Glutamatergic neuron (in vitro differentiated cells): ENCODE measurements around the gene NR6A1. TPM values are rescaled to one million over a fixed set of nuclear protein-coding genes. Genes with fewer than 3 reads are reported as not detected.

Experiments used
- DNase-seq: peaks from one replicate; pipeline ENCODE4 v3.0.0; 2022
- H3K27ac Mint-ChIP-seq: one replicate; pipeline ENCODE4 v1.8.0; 2020; ENCODE audit warnings: mild to moderate bottlenecking, mixed read lengths, inconsistent platforms; ENCODE audit not compliant: unreplicated experiment
- H3K27me3 Mint-ChIP-seq: one replicate; pipeline ENCODE4 v1.8.0; 2020; ENCODE audit warnings: mild to moderate bottlenecking, moderate library complexity, mixed read lengths, inconsistent platforms; ENCODE audit not compliant: unreplicated experiment
- H3K36me3 Mint-ChIP-seq: one replicate; pipeline ENCODE4 v1.8.0; 2020; ENCODE audit warnings: mild to moderate bottlenecking, mixed read lengths, inconsistent platforms; ENCODE audit not compliant: unreplicated experiment
- H3K4me1 Mint-ChIP-seq: one replicate; pipeline ENCODE4 v1.8.0; 2020; ENCODE audit warnings: mild to moderate bottlenecking, low read depth, mixed read lengths, inconsistent platforms; ENCODE audit not compliant: unreplicated experiment
- H3K4me3 Mint-ChIP-seq: one replicate; pipeline ENCODE4 v1.8.0; 2020; ENCODE audit warnings: mild to moderate bottlenecking, mixed read lengths, inconsistent platforms; ENCODE audit not compliant: unreplicated experiment
- H3K9me3 Mint-ChIP-seq: one replicate; pipeline ENCODE4 v1.8.0; 2020; ENCODE audit warnings: mild to moderate bottlenecking, moderate library complexity, mixed read lengths, inconsistent platforms; ENCODE audit not compliant: unreplicated experiment
- total RNA-seq: library from RNA; stranded (reverse); fragmentation: NEBNext Ultra II Directional; extraction: Animal tissue kit (Norgen Biotek cat#: 25700); gene quantifications from one replicate; pipeline ENCODE4 v1.2.1, GENCODE V29; 2021; ENCODE audit not compliant: unreplicated experiment
- TF ChIP-seq, protein P1 (sequence below): fragments of 200-600 bp; sonication (generic); IDR thresholded peaks from one replicate; pipeline ENCODE4 v1.5.0; 2021; ENCODE audit not compliant: partially characterized antibody, unreplicated experiment

Gene NR6A1
- total RNA-seq, 1 donor from 2014 or later = 51.0 TPM

DNA sequence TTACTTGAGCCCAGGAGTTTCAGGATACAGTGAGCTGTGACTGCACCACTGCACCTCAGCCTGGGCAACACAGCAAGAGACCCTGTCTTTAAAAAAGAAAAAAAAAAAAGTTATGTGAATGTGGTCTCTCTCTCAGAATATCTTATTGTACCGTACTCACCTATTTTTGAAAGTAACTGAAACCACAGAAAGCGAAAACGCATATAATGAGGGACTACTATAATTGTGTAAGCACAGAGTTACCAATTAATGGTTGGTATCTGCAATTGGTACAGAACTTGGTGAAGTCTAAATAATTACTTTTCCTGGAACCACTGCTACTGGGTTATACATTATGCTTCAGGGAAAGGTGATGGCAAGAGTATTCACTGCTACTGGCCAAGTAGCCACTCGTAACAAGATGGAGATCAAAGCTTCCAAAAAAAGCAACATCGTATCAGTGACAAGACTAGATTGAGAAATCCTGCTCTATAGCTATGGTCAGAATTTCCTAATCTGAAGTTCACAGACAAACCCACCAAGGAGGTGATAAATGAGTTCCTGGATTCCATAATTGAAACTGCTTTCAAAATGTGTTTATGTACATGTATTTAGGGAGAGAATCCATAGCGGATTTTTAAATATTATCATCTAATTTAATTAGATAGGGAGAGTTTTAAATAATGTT lies 82.7 kb downstream of the NR6A1 start:
- TF ChIP-seq, protein P1, sequence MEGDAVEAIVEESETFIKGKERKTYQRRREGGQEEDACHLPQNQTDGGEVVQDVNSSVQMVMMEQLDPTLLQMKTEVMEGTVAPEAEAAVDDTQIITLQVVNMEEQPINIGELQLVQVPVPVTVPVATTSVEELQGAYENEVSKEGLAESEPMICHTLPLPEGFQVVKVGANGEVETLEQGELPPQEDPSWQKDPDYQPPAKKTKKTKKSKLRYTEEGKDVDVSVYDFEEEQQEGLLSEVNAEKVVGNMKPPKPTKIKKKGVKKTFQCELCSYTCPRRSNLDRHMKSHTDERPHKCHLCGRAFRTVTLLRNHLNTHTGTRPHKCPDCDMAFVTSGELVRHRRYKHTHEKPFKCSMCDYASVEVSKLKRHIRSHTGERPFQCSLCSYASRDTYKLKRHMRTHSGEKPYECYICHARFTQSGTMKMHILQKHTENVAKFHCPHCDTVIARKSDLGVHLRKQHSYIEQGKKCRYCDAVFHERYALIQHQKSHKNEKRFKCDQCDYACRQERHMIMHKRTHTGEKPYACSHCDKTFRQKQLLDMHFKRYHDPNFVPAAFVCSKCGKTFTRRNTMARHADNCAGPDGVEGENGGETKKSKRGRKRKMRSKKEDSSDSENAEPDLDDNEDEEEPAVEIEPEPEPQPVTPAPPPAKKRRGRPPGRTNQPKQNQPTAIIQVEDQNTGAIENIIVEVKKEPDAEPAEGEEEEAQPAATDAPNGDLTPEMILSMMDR = no peak
- Mint-ChIP-seq H3K9me3 (no peaks in the 10 kb centered on the region), H3K36me3 (no peaks in the 10 kb centered on the region), H3K27ac (no peak overlapping the region), H3K4me1 (no peaks in the 10 kb centered on the region), H3K27me3 (no peaks in the 10 kb centered on the region), H3K4me3 (no peak overlapping the region)
- no peak for DNase-seq

DNA sequence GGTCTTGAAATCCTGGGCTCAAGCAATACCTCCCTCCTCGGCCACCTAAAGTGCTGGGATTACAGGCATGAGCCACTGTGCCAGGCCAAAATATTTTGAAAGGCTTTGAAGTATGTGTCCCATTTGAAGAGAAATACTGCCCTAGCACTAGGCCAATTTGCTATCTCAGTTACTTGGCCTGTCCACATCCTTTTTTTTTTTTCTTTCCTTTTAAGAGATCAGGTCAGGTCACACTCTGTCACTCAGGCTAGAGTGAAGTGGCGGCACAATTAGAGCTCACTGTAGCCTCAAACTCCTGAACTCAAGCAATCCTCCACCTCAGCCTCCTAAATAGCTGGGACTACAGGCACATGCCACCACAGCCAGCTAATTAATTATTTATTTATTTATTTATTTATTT lies 84.2 kb downstream of the NR6A1 start:
- Mint-ChIP-seq H3K9me3 (no peaks in the 10 kb centered on the region), H3K4me3 (no peak overlapping the region), H3K36me3 (no peaks in the 10 kb centered on the region), H3K4me1 (no peaks in the 10 kb centered on the region), H3K27ac (no peak overlapping the region), H3K27me3 (no peaks in the 10 kb centered on the region)
- TF ChIP-seq, protein P1 = no peak
- no peak for DNase-seq

DNA sequence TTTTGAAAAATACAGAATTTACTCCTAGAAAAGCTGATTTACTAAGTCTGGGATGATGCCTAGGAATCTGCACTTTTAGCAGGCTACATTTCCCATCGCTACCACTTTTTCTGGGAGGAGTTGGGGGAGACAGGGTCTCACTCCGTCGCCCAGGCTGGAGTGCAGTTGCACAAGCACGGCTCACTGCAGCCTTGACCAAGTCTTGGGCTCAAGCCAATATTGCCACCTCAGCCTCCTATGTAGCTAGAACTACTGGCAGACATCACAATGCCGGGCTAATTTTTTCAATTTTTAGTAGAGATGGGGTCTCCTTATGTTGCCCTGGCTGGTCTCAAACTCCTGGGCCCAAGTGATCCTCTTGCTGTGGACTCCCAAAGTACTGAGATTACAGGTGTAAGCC lies 85.9 kb downstream of the NR6A1 start:
- H3K36me3 Mint-ChIP-seq = no peaks in the 10 kb centered on the region
- no peaks in the 10 kb centered on the region for H3K27me3 Mint-ChIP-seq
- H3K27ac Mint-ChIP-seq = no peak overlapping the region
- TF ChIP-seq, protein P1 = no peak
- no peaks in the 10 kb centered on the region for H3K4me1 Mint-ChIP-seq
- DNase-seq = no peak
- H3K4me3 Mint-ChIP-seq = no peak overlapping the region
- H3K9me3 Mint-ChIP-seq = no peaks in the 10 kb centered on the region

DNA sequence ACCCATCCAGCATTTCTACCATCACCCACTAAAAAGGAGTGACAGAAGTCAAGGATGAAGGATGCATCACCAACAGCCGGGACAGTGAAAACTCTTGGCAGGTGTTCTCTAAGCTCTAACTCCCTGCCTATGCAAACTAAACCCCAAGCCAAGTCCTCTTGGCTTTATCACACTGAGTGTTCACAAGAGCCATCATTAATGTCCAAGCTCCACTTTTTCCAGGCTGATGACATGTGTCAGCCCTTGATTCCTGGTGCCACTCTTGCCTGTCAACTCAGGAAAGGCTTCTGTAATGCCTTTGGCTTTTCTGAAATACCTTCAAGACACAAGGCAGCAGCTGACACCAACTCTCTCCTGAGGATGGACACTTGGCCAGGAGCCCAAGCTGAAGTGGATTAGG lies 86.9 kb downstream of the NR6A1 start:
- TF ChIP-seq, protein P1 = no peak
- Mint-ChIP-seq H3K36me3 (no peaks in the 10 kb centered on the region), H3K4me3 (no peak overlapping the region)

DNA sequence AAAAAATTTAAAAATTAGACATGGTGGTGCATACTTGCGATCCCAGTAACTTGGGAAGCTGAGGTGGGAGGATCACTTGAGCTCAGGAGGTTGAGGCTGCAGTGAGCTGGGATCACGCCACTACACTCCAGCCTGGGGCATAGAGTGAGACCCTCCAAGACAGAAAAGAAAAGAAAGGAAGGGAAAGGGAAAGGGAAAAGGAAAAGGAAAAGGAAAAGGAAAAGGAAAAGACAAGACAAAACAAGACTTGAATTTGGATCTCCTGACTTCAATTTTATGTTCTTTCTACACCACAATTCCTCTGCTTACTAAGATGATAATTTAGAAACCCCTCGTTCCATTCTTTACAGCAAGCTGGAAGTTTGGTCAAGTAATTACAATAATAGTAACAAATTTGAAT lies 88.1 kb downstream of the NR6A1 start:
- Mint-ChIP-seq H3K27ac (no peak overlapping the region), H3K36me3 (no peaks in the 10 kb centered on the region), H3K4me1 (no peaks in the 10 kb centered on the region), H3K4me3 (no peak overlapping the region), H3K27me3 (peaks cover 1% of the 10 kb centered on the region), H3K9me3 (no peaks in the 10 kb centered on the region)
- TF ChIP-seq, protein P1 = no peak
- no peak for DNase-seq

More for the DNA sequence above, 86.9 kb downstream of the NR6A1 start:
- Mint-ChIP-seq H3K9me3 (no peaks in the 10 kb centered on the region), H3K4me1 (no peaks in the 10 kb centered on the region), H3K27ac (no peak overlapping the region), H3K27me3 (no peaks in the 10 kb centered on the region)
- DNase-seq = no peak
